Trophoblast cell (in vitro differentiated cells and primary cell): ENCODE measurements around the gene CARF.

ENCODE experiments used
- DNase-seq, 2 donors: peaks; one replicate each; pipeline ENCODE4 v3.0.0-alpha.2; 2016
- H2AFZ ChIP-seq: 2 replicates; pipeline ENCODE4 v1.6.1; 2013; ENCODE audit warnings: low read length, moderate library complexity, mild to moderate bottlenecking; ENCODE audit not compliant: insufficient read depth, poor library complexity
- H2AK5ac ChIP-seq: 2 replicates; pipeline ENCODE4 v1.6.1; 2013; ENCODE audit warnings: mild to moderate bottlenecking, low read length
- H2BK120ac ChIP-seq: 2 replicates; pipeline ENCODE4 v1.6.1; 2013; ENCODE audit warnings: low read length, mild to moderate bottlenecking, moderate library complexity; ENCODE audit not compliant: insufficient read depth, poor library complexity
- H2BK12ac ChIP-seq: 2 replicates; pipeline ENCODE4 v1.6.1; 2013; ENCODE audit warnings: mild to moderate bottlenecking, low read length, moderate library complexity
- H2BK5ac ChIP-seq: 2 replicates; pipeline ENCODE4 v1.6.1; 2013; ENCODE audit warnings: low read length, low read depth, moderate library complexity, mild to moderate bottlenecking; ENCODE audit not compliant: poor library complexity
- H3K14ac ChIP-seq: 2 replicates; pipeline ENCODE4 v1.6.1; 2013; ENCODE audit warnings: mild to moderate bottlenecking, low read length
- H3K18ac ChIP-seq: 2 replicates; pipeline ENCODE4 v1.6.1; 2013; ENCODE audit warnings: mild to moderate bottlenecking, low read length
- H3K23ac ChIP-seq: 2 replicates; pipeline ENCODE4 v1.6.1; 2013; ENCODE audit warnings: low read length
- H3K27ac ChIP-seq: 2 replicates; pipeline ENCODE4 v1.5.1; 2013; ENCODE audit warnings: low read depth, mild to moderate bottlenecking, inconsistent platforms, low read length, moderate library complexity
- H3K27me3 ChIP-seq: 2 replicates; pipeline ENCODE4 v1.6.1; 2013; ENCODE audit warnings: inconsistent platforms, mild to moderate bottlenecking, low read length, moderate library complexity; ENCODE audit not compliant: insufficient read depth
- H3K36me3 ChIP-seq, 2 experiments: 1 replicate in 1 of 2; 2 replicates in 1 of 2; pipeline ENCODE4 v1.6.1; 2013; ENCODE audit warnings: low read length in 2 of 2, mild to moderate bottlenecking in 2 of 2, moderate library complexity in 1 of 2; ENCODE audit not compliant: insufficient read depth in 2 of 2, control insufficient read depth in 1 of 2
- H3K4ac ChIP-seq: 2 replicates; pipeline ENCODE4 v1.6.1; 2013; ENCODE audit warnings: low read depth, mild to moderate bottlenecking, low read length, moderate library complexity
- H3K4me1 ChIP-seq, 2 experiments: 1 replicate in 1 of 2; 2 replicates in 1 of 2; pipeline ENCODE4 v1.6.1; 2013; ENCODE audit warnings: low read length in 2 of 2, mild to moderate bottlenecking in 2 of 2, moderate library complexity in 1 of 2; ENCODE audit not compliant: insufficient read depth in 2 of 2, control insufficient read depth in 1 of 2
- H3K4me2 ChIP-seq: 2 replicates; pipeline ENCODE4 v1.6.1; 2013; ENCODE audit warnings: inconsistent platforms, mild to moderate bottlenecking, low read length, moderate library complexity
- H3K4me3 ChIP-seq: 2 replicates; pipeline ENCODE4 v1.5.1; 2013; ENCODE audit warnings: mild to moderate bottlenecking, low read depth, low read length, inconsistent platforms
- H3K79me1 ChIP-seq: one replicate; pipeline ENCODE4 v1.6.1; 2013; ENCODE audit warnings: low read length
- H3K79me2 ChIP-seq: 2 replicates; pipeline ENCODE4 v1.6.1; 2013; ENCODE audit warnings: low read length, mild to moderate bottlenecking; ENCODE audit not compliant: control insufficient read depth, insufficient read depth, poor library complexity
- H3K9ac ChIP-seq: 2 replicates; pipeline ENCODE4 v1.6.1; 2013; ENCODE audit warnings: mild to moderate bottlenecking, low read length
- H3K9me3 ChIP-seq: 2 replicates; pipeline ENCODE4 v1.6.1; 2013; ENCODE audit warnings: low read depth, mild to moderate bottlenecking, control low read depth, inconsistent platforms, low read length; ENCODE audit not compliant: insufficient read depth
- H4K12ac ChIP-seq: 2 replicates; pipeline ENCODE4 v1.6.1; 2013; ENCODE audit warnings: low read depth, mild to moderate bottlenecking, low read length, moderate library complexity
- H4K8ac ChIP-seq: 2 replicates; pipeline ENCODE4 v1.6.1; 2013; ENCODE audit warnings: low read depth, mild to moderate bottlenecking, low read length, moderate library complexity
- H4K91ac ChIP-seq: one replicate; pipeline ENCODE4 v1.6.1; 2013; ENCODE audit warnings: low read depth, mild to moderate bottlenecking, low read length, moderate library complexity
- WGBS: extraction: QIAGEN DNeasy Blood & Tissue Kit; methylation state at CpG from one replicate; pipeline ENCODE4 v1.1.7; 2013; ENCODE audit warnings: missing lambda C conversion rate; ENCODE audit not compliant: insufficient read length, insufficient coverage; ENCODE audit errors: extremely low coverage; 5-methylcytosine and 5-hydroxymethylcytosine counted together

CARF gene

DNA sequence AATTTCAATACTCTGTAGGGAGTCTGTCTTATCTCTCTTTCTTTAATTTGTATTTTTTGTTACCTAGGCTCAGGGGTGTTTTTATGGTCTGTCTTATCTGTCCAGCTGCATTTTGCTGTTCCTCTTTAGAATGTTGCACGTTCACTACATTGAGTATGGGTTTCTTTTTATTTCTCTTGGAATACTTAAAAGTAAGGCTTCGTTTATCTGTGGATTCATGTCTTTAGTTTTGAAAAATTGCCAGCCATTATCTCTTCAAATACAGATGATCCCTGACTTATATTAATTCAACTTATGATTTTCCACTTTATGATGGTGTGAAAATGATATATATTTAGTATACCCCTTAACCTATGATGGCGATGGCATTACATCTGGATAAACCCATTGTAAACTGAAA is 26.9 kb downstream of the CARF start:
- WGBS, result no CpG with 5 or more reads among the region's 3 CpGs
- Histone ChIP-seq H3K79me2 (no peaks in the 10 kb centered on the region), H3K79me1 (no peaks in the 10 kb centered on the region), H2AK5ac (no peak overlapping the region), H3K27ac (no peak overlapping the region), H3K4ac (no peak overlapping the region), H3K14ac (no peak overlapping the region), H3K23ac (no peak overlapping the region), H2BK5ac (no peak overlapping the region), H4K91ac (no peak overlapping the region), H3K9ac (no peak overlapping the region), H3K27me3 (no peaks in the 10 kb centered on the region), H3K18ac (no peak overlapping the region), H3K9me3 (no peaks in the 10 kb centered on the region), H2BK120ac (no peak overlapping the region), H3K4me1 (no peaks in the 10 kb centered on the region), H4K12ac (no peak overlapping the region), H2AFZ (no peak overlapping the region), H3K36me3 (no peaks in the 10 kb centered on the region), H3K4me2 (no peak overlapping the region), H2BK12ac (no peak overlapping the region), H3K4me3 (no peak overlapping the region), H4K8ac (no peak overlapping the region)
- no peak for DNase-seq

- Histone ChIP-seq H4K91ac (no peak overlapping the region), H3K4me2 (no peak overlapping the region), H2BK120ac (no peak overlapping the region), H3K14ac (no peak overlapping the region), H3K4me3 (no peak overlapping the region), H3K27me3 (no peaks in the 10 kb centered on the region), H3K9ac (no peak overlapping the region), H2AK5ac (no peak overlapping the region), H3K79me1 (no peaks in the 10 kb centered on the region), H4K12ac (no peak overlapping the region), H3K9me3 (no peaks in the 10 kb centered on the region), H4K8ac (no peak overlapping the region), H3K4ac (no peak overlapping the region), H3K79me2 (no peaks in the 10 kb centered on the region), H3K4me1 (no peaks in the 10 kb centered on the region), H3K18ac (no peak overlapping the region), H3K27ac (no peak overlapping the region), H2BK5ac (no peak overlapping the region), H3K36me3 (no peaks in the 10 kb centered on the region), H2BK12ac (no peak overlapping the region), H2AFZ (no peak overlapping the region), H3K23ac (no peak overlapping the region)
- WGBS, result no CpG with 5 or more reads among the region's 4 CpGs
- DNase-seq, result peak; percentile 31 to 79
These were observed 29.7 kb downstream of the CARF start for GRCh38 chr2:202941771-202942170.

- no peak overlapping the region for H2AK5ac ChIP-seq
- no peak overlapping the region for H2AFZ ChIP-seq
- no peak overlapping the region for H3K14ac ChIP-seq
- no peak overlapping the region for H3K27ac ChIP-seq
- no peak overlapping the region for H2BK5ac ChIP-seq
- H3K4me2 ChIP-seq, result no peak overlapping the region
- H2BK12ac ChIP-seq, result no peak overlapping the region
- no peak for DNase-seq
- H2BK120ac ChIP-seq, result no peak overlapping the region
- H4K12ac ChIP-seq, result no peak overlapping the region
- no peak overlapping the region for H4K8ac ChIP-seq
- no peak overlapping the region for H4K91ac ChIP-seq
- H3K36me3 ChIP-seq, result no peaks in the 10 kb centered on the region
- no peak overlapping the region for H3K4ac ChIP-seq
- no CpG with 5 or more reads among the region's 1 CpG for WGBS
- no peaks in the 10 kb centered on the region for H3K4me1 ChIP-seq
- no peaks in the 10 kb centered on the region for H3K27me3 ChIP-seq
- H3K79me1 ChIP-seq, result no peaks in the 10 kb centered on the region
- H3K4me3 ChIP-seq, result no peak overlapping the region
- no peak overlapping the region for H3K9ac ChIP-seq
- H3K9me3 ChIP-seq, result no peaks in the 10 kb centered on the region
- H3K18ac ChIP-seq, result no peak overlapping the region
- H3K79me2 ChIP-seq, result no peaks in the 10 kb centered on the region
- no peak overlapping the region for H3K23ac ChIP-seq
These were observed 32.3 kb downstream of the CARF start for GRCh38 chr2:202944408-202944807.

- Histone ChIP-seq H3K4ac (no peak overlapping the region), H3K9ac (no peak overlapping the region), H3K79me2 (no peaks in the 10 kb centered on the region), H2BK12ac (no peak overlapping the region), H3K14ac (no peak overlapping the region), H3K27me3 (no peaks in the 10 kb centered on the region), H2BK5ac (no peak overlapping the region), H4K91ac (no peak overlapping the region), H2AFZ (no peak overlapping the region), H2BK120ac (no peak overlapping the region), H2AK5ac (no peak overlapping the region), H3K4me3 (no peak overlapping the region), H3K36me3 (no peaks in the 10 kb centered on the region), H3K18ac (no peak overlapping the region), H3K4me1 (no peaks in the 10 kb centered on the region), H4K8ac (no peak overlapping the region), H4K12ac (no peak overlapping the region), H3K79me1 (no peaks in the 10 kb centered on the region), H3K4me2 (no peak overlapping the region), H3K27ac (no peak overlapping the region), H3K23ac (no peak overlapping the region), H3K9me3 (no peaks in the 10 kb centered on the region)
- no CpG with 5 or more reads among the region's 3 CpGs for WGBS
- peak in 1 of 2 donors; percentile 35 for DNase-seq
These were observed 32.7 kb downstream of the CARF start for GRCh38 chr2:202944816-202945215.
